NCI-H226 (cell line): ENCODE data around the gene SUPT5H.

ENCODE experiments used
- DNase-seq: peaks from one replicate; pipeline ENCODE4 v3.0.0-alpha.2; 2015

SUPT5H gene

DNA sequence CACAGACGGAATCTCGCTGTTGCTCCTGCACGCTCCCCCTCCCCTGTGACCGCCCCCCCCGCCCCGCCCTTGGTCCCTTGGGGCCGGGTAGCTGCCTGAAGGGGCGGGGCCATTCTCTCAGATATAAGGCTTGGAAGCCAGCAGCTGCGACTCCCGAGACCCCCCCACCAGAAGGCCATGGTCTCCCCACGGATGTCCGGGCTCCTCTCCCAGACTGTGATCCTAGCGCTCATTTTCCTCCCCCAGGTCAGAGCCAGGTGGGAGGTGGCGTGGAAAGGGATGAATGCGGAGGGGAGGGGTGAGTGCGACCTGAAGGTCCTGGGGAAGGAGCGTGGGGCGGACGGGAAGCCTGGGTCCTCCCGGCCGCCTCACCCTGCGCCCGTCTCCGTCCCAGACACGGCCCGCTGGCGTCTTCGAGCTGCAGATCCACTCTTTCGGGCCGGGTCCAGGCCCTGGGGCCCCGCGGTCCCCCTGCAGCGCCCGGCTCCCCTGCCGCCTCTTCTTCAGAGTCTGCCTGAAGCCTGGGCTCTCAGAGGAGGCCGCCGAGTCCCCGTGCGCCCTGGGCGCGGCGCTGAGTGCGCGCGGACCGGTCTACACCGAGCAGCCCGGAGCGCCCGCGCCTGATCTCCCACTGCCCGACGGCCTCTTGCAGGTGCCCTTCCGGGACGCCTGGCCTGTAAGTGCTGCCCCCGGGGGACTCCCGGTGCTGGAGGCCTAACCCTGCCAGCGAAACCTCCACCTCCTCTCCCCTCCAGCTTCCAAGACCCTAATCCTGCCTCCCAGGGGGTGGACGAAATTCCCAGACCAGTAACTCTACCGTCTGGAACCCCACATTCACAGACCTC lies 53.6 kb downstream of the SUPT5H start, which contains the start of gene DLL3:
DLL3 (plus strand) TSS at position 150 of the 845 bp plus-strand sequence; CDS start at position 178, 28 bp downstream.
- no peak for DNase-seq

DNA sequence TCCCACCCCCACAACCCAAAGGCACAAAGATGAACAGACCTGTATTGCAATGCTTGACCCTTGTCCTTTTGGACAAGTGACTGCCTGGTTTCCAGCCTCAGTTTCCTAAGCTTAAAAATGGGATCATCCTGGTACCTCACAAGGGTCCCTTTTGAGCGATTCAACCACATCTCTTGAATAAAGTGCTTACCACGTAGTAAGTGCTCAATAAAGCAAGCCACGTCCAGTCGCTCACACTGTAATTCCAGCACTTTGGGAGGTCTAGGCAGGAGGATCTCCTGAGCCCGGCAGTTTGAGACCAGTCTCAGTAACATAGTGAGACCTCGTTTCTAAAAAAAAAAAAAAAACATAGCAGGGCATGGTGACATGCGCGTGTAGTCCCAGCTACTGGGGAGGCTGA lies 54.5 kb downstream of the SUPT5H start:
- DNase-seq = no peak

DNA sequence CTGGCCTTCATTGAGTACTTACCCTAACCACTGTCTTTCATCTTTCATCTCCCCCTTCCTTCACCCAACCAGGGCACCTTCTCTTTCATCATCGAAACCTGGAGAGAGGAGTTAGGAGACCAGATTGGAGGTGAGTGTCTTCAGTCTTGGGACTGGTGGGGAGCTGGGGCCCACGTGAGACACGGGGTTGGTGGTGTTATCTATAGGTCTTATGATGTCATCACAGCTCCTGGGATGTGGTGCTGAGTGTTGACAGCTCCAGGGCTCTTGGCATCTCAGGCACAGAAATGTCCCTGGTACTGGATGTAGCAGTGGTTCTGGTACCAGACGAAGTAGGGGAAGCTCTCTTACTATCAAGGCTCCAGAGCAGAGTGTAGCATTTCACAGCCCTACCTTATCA lies 55.2 kb downstream of the SUPT5H start:
- DNase-seq = no peak

DNA sequence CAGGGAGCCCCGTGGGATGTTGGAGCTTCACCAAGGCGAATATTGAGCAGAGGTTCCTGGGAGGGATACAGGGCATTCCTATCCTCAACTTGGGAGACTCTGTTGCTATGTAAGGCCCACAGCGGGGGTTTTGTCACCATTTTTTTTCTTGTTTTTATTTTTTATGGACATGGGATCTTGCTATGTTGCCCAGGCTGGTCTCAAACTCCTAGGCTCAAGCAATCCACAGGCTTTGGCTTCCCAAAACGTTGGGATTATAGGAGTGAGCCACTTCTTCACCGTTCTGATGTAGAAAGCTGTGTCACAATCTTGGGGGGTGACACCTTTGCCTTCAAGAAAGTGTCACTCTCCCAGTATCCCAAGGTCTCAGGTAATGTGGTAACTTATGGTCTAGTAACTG lies 56.0 kb downstream of the SUPT5H start:
- no peak for DNase-seq

DNA sequence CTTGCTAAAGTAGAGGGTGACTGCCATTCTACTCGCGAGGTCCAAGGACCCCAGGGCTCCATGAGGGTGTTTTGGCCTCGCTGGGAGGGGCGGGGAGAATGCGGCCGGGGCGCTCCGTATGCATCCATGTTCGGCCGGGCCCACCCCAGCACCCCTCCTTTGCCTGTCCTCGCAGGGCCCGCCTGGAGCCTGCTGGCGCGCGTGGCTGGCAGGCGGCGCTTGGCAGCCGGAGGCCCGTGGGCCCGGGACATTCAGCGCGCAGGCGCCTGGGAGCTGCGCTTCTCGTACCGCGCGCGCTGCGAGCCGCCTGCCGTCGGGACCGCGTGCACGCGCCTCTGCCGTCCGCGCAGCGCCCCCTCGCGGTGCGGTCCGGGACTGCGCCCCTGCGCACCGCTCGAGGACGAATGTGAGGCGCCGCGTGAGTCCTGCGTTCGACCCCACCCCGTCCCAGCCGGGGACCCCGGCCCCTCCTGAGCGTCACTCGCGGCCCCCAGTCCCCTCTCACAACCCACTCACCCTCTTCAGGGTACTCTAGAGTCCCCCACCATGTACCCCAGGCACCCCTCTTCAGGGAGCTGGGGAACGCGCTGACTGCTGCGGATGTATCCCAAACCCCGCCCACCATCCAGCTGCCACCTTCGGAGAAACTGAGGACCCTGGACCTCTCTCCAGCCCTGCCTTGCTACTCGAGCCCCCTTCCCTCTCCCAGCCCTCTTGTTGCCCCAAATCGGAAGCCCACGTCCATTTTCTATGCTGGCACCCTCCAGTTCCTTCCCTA lies 57.4 kb downstream of the SUPT5H start:
- DNase-seq = peak; percentile 48

DNA sequence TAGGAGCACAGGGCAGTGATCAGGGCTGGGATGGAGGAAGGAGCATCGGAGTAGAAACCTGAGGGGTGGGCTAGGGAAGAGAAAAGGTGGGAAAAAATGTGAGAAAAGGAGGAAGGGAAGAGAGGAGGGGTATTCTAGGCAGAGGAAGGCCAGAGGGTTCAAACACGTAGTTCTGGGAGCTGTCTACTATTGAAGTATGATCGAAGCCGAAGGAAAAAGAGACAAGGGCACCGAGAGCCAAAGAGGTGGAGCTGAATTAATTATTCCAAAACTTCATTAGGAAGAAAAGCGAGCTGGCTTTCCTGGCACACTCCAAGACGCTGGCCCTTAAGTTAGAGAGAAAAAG lies 61.2 kb downstream of the SUPT5H start:
- no peak for DNase-seq

DNA sequence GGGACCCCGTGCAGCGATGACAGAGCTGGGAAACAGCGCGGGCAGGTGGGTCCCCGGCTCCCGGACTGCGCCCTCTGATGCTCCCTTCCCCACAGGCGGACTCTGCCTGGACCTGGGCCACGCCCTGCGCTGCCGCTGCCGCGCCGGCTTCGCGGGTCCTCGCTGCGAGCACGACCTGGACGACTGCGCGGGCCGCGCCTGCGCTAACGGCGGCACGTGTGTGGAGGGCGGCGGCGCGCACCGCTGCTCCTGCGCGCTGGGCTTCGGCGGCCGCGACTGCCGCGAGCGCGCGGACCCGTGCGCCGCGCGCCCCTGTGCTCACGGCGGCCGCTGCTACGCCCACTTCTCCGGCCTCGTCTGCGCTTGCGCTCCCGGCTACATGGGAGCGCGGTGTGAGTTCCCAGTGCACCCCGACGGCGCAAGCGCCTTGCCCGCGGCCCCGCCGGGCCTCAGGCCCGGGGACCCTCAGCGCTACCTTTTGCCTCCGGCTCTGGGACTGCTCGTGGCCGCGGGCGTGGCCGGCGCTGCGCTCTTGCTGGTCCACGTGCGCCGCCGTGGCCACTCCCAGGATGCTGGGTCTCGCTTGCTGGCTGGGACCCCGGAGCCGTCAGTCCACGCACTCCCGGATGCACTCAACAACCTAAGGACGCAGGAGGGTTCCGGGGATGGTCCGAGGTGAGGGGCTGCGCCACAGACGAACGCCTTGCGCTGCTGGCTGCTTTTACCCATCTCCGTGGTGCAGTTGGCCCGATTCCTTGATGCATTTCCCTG lies 61.7 kb downstream of the SUPT5H start:
- no peak for DNase-seq

DNA sequence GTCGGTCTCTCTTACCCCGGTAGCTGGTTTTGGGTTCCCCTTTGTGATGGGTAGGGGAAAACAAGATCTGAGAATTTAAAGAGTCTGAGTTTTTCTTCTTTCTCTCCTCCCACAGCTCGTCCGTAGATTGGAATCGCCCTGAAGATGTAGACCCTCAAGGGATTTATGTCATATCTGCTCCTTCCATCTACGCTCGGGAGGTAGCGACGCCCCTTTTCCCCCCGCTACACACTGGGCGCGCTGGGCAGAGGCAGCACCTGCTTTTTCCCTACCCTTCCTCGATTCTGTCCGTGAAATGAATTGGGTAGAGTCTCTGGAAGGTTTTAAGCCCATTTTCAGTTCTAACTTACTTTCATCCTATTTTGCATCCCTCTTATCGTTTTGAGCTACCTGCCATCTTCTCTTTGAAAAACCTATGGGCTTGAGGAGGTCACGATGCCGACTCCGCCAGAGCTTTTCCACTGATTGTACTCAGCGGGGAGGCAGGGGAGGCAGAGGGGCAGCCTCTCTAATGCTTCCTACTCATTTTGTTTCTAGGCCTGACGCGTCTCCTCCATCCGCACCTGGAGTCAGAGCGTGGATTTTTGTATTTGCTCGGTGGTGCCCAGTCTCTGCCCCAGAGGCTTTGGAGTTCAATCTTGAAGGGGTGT lies 62.5 kb downstream of the SUPT5H start:
- no peak for DNase-seq

DNA sequence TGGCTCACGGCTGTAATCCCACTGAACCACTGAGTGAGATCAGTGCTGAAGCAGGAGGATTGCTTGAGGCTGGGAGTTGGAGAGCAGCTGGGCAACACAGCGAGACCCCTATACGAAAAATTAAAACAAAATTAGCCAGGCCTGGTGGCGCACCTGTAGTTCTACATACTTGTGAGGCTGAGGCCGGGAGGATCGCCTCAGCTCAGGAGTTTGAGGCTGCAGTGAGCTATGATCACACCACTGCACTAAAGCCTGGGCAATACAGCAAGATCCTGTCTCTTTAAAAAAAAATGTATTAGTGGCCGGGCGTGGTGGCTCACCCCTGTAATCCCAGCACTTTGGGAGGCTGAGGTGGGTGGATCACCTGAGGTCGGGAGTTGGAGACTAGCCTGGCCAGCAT lies 63.2 kb downstream of the SUPT5H start:
- no peak for DNase-seq

DNA sequence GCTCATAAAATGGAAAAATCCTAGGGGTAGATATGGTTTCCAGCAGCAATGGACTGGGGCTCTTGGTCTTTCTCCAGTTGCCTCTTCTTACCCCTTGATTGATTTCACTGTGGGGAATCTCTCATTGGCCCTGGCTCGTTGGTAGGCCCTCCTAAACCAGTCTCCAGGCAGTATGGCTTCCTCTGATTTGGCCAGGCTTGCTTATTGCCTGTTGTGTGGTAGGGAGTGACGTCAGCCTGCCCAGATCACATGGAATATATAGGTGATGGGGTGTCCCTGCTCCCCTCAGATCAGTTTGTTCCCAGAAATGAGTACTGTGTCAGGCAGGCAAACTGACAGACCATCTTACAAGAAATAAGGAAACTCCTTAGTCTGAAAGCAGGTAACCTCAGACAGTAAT lies 63.9 kb downstream of the SUPT5H start:
- no peak for DNase-seq

DNA sequence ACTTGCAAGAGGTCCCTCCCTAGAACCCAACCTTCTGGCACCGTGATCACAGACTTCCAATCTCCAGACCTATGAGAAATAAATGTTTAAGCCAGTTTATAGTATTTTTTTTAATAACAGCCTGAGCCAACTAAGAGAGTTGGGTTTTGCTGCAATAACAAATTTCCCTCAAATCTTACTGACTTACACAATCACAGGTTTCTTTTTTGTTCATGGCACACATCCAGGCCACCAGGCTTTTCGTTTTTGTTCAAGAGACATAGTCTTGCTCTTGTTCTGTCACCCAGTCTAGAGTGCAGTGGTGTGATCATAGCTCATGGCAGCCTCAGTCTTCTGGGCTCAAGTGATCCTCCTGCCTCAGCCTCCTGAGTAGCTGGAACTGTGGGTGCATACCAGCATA lies 67.6 kb downstream of the SUPT5H start:
- DNase-seq = no peak

DNA sequence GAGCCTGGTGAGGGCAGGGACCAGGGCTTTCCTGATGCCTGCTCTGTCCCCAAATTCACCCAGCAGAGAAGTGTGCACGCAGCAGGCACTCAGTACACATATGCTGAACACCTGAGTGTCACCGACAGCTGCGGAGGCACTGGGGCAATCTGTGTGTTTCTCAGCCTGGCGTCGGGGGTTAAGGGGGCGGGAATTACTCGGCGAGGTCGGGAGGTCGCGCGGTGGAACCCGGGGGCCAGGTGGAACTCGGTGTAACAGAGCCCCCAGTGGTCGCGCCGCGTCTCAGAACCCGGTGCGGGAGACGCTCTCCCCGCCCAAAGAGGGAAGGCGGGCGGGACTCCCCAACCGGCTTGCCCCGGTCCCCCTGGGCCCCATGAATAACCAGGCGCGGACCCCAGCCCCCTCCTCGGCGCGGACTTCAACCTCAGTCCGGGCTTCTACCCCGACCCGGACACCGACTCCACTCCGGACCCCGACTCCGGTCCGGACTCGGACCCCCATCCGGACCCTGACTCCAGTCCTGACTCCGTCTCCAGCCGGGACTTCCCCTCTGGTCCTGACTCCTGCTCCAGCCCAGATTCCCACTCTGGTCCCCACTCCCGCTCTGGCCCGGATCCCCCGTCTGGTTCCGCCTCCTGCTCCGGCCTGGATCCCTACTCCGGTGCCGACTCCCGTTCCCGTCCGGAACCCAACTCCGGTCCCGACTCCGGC lies 69.6 kb downstream of the SUPT5H start, which contains the start of gene SELENOV:
SELENOV (plus strand) TSS at position 300 of the 711 bp plus-strand sequence; CDS start at position 374, 74 bp downstream.
- no peak for DNase-seq

DNA sequence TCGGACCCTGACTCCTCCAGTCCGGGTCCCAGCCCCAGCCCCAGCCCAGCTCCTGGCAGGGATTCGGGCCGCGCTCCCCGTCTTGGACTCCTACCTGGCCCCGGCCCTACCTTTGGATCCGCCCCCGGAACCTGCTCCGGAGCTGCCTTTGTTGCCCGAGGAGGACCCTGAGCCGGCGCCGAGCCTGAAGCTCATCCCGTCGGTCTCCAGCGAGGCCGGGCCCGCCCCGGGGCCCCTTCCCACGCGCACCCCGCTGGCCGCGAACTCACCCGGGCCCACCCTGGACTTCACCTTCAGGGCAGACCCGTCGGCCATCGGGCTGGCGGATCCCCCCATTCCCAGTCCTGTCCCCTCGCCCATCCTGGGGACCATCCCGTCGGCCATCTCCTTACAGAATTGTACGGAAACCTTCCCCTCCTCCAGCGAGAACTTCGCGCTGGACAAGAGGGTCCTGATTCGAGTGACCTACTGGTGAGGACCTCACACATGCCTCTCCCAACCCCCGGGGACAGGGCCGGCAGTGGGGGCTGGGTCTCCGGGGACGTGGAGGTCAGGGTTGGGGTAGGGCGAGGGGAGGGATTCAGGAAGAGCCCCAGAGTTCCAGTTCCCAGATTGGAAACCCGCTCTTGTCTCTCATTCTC lies 70.3 kb downstream of the SUPT5H start:
- no peak for DNase-seq

DNA sequence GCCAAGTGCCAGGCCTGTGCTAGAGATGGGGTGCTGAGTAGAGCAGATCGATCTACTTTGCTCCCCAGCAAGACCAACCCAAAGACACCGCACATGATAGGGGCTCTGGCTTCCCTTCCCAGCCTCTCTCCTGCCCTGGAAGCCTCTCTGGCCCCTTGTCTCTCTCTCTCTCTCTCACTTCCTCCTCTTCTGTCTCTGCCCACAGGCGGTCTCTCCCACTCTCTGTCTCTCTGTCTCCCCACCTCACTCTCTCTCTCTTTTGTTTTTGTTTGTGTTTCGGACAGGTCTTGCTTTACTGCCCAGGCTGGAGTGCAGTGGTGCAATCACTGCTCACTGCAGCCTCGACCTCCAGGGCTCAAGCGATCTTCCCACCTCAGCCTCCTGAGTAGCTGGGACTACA lies 70.9 kb downstream of the SUPT5H start:
- DNase-seq = no peak

DNA sequence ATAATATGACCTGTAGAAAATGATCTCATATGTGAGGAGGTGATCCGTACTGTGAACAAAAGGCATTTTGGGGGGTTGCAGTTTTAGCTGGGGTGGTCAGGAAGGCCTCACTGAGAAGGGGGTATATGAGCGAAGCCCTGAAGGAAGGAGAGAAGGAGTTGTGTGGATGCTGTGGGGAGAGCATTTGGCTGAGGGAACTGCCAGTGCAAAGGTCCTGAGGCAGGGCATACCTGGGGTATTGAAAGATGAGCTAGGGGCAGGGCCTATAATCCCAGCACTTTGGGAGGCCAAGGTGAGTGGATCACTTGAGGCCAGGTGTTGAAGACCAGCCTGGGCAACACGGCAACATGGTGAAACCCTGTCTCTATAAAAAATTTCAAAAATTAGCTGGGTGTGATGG lies 72.0 kb downstream of the SUPT5H start:
- DNase-seq = no peak

DNA sequence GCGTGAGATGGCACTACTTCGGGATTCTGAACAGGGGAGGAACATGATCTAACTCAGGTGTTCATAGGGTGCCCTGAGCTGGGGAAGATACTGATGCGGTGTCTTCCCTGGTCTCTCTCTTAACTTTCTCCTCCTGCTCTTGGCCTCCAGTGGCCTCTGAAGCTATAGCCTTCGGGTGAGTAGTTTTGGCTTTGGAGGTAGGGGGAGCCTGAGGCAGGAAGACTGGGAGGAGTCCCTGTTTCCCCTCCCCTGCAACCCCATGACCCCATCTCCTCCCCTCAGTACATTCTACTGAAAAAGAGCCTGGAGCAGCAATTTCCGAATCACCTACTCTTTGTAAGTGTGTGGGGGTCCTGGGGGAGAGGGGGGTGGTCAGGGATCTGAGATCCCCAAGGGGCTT lies 73.1 kb downstream of the SUPT5H start:
- DNase-seq = no peak

DNA sequence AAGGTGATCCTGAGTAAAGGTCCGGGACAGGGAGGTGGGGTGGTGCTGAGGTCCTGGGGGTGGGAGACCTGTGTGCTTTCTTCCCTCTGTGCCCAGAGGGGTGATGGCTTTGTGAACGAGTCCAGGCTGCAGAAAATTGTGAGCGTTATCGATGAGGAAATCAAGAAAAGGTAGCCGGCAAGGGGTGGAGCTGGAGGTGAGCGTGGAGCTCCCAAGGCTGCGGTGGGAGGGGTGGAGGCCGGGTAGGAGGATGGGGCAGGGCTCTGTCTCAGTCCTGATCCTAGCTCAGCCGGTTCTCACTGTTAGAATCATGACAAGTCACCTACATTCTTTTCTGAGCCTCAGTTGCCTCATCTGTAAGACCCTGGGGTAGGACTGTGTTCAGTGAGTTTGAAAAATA lies 73.6 kb downstream of the SUPT5H start:
- DNase-seq = no peak

DNA sequence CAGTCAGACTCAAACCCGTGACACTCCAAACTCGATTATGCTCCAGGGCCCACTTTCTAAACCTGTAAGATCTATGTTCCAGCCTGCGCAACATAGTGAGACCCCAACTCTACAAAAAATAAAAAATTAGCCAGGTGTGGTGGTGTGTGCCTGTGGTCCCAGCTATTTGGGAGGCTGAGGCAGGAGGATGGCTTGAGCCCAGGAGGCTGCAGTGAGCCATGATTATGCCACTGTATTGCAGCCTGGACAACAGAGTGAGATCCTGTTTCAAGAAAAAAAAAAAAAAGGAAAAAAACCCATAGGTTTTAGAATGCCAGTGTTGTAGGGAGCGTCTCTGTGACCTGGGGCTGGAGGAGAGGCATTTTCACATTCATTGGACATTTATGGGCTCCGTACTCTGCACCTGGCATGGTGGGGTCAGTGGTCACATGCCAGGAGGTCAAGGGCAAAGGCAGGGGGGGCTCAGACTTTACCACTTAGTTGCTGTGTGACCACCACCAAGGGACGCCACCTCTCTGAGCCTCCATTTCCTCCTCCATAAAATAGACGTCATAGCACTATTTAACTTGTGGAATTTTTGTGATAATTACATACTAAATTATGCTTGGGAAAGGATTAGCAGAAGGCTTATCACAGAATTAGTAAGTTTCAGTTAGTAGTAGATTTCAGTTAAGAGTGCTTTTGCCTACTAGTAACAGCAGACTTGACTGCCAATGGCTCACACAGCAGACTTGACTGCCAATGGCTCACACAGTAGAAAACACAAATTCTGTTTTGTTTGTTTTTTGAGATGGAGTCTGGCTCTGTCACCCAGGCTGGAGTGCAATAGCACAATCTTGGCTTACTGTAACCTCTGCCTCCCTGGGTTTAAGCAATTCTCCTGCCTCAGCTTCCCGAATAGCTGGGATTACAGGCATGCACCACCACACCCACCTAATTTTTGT lies 75.4 kb downstream of the SUPT5H start:
- no peak for DNase-seq

DNA sequence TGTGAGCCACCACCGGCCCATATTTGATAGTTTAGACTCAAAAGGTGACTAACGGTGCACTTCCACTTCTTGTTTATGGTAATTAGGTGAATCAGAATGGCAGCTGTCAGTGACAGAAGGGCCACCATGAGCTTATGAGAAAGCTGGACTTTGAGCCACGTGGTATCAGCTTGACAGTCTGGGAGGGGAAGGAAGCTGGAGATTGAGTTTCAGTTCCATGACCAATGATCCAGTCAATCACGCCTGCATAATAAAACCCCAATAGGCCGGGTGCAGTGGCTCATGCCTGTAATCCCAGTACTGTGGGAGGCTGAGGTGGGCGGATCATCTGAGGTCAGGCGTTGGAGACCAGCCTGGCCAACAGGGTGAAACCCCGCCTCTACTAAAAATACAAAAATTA lies 79.1 kb downstream of the SUPT5H start:
- no peak for DNase-seq

DNA sequence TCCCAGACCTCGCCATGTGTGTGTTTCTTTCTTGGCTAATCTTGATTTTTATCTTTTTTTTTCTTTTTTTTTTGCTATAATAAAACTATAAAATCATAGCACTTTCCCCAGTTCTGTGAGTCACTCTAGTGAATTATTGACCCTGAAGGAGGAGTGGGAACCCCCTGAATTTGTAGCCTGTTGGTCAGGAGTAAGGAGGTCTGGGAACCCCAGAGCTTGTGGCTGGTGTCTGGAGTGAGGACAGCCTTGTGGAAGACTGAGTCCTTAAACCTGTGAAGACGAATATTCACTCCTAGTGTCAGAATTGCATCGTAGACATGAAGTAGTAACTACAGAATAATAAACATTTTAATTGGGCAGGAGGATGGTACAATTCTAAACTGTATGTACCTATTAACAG lies 79.8 kb downstream of the SUPT5H start:
- no peak for DNase-seq
